Ectodermal cell (in vitro differentiated cells): Measurements from ENCODE around the gene GPATCH1.

Experiments
- H3K27ac ChIP-seq: 2 replicates; pipeline ENCODE4 v1.7.0; 2013; ENCODE audit warnings: mild to moderate bottlenecking, low read depth, low read length; ENCODE audit not compliant: insufficient read depth, poor library complexity, severe bottlenecking
- H3K27me3 ChIP-seq: 2 replicates; pipeline ENCODE4 v1.7.0; 2013; ENCODE audit warnings: mild to moderate bottlenecking, low read length; ENCODE audit not compliant: insufficient read depth, control insufficient read depth, poor library complexity, severe bottlenecking
- H3K36me3 ChIP-seq: one replicate; pipeline ENCODE4 v1.7.0; 2013; ENCODE audit warnings: low read length; ENCODE audit not compliant: control insufficient read depth, insufficient read depth
- H3K4me1 ChIP-seq: one replicate; pipeline ENCODE4 v1.7.0; 2013; ENCODE audit warnings: low read length; ENCODE audit not compliant: control insufficient read depth, insufficient read depth
- H3K4me3 ChIP-seq: 2 replicates; pipeline ENCODE4 v1.7.0; 2013; ENCODE audit warnings: low read depth, low read length, control low read depth; ENCODE audit not compliant: insufficient read depth
- H3K9me3 ChIP-seq: 2 replicates; pipeline ENCODE4 v1.7.0; 2013; ENCODE audit warnings: mild to moderate bottlenecking, low read length, moderate library complexity; ENCODE audit not compliant: control insufficient read depth
- WGBS, 2 experiments: methylation state at CpG; one replicate each; pipeline ENCODE4 v1.1.7; 2013; ENCODE audit warnings: missing lambda C conversion rate in 2 of 2; 5-methylcytosine and 5-hydroxymethylcytosine counted together

The GPATCH1 gene

DNA sequence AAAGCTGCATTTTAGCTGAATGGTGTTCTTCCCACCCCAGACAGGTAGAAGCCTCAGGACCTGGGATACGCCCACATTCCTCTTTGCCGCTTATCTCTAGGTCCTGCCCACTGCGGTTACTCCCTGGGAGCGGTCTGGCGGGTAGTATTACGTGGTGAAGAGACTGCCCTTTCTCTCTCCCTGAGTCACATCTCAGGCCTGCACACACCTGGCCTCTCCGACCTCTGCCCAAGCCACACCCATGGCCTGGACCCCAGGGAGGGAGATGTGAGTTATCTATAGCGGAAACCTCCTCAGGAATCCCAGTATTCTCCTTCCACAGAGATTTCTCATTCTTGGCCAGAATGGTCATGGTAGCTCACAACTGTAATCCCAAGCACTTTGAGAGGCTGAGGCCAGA, 33.6 kb upstream of the GPATCH1 start:
- no peaks in the 10 kb centered on the region for H3K9me3 ChIP-seq
- H3K27ac ChIP-seq: no peak overlapping the region
- H3K36me3 ChIP-seq: no peaks in the 10 kb centered on the region
- H3K4me3 ChIP-seq: no peak overlapping the region
- H3K4me1 ChIP-seq: no peaks in the 10 kb centered on the region
- no peaks in the 10 kb centered on the region for H3K27me3 ChIP-seq
- WGBS, 2 experiments: 83 to 84% methylated on average over 8 of the region's 8 CpGs

DNA sequence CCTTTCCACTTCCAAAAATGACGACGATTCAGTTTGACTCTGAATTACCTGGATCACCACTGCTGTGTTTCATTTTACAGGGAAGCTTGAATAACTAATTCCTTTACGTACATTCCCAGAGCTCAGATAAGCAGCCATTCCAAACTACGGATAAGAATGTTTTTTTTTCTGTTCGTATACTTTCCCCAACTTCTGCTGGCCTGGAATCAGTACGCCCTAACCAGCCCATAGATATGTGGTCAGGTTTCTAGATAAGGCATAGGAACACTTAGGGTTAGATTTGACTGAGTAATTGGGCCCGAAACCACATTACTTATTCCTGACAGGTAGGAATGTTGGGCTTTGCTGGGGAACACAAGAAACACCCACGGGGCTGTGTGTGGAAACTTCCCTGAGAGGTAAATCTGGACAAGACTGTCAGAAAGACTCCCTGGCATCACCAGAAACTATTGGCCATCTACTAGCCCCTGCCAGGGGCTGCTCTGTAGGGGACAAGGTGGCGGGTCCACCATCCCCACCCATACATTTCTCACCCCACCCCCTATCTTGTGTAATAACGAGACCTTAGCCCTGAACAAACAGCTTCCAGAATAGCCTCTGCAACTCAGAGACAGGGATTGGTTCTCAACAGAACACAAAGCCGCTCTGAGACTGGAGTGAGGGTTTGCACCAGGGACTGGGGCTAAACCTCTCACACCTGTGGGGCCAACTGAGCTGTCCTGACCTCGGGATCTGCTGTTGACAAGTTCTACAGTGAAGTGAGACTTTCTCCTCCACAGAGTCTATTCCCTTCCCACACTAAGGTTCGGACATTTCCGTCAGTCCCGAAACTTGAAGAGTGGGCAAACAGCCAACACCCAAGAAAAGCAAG, 31.9 kb upstream of the GPATCH1 start:
- WGBS, 2 experiments: 91 to 94% methylated on average over 15 of the region's 15 CpGs
- Histone ChIP-seq H3K36me3 (no peaks in the 10 kb centered on the region), H3K9me3 (no peaks in the 10 kb centered on the region), H3K27ac (no peak overlapping the region), H3K27me3 (no peaks in the 10 kb centered on the region), H3K4me1 (no peaks in the 10 kb centered on the region), H3K4me3 (no peak overlapping the region)

DNA sequence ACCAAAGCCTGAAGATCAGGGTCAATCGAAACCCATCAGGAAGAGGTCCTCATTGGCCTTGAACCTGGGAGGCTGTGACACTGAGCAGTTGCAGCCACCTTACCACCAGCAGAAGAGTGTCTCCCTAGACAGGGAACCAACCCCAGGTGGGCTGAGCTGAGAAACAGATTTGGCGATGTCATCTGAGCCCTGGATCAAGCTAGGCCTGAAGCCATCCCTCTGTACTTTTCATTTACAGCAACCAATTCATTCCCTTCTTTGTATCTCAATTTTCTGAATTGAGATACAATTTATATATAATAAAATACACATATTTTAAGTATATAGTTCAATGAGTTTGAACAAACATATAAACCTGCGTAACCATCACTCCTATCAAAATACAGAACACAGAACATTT, 30.9 kb upstream of the GPATCH1 start:
- Histone ChIP-seq H3K4me3 (no peak overlapping the region), H3K36me3 (no peaks in the 10 kb centered on the region), H3K27me3 (no peaks in the 10 kb centered on the region), H3K27ac (no peak overlapping the region), H3K9me3 (no peaks in the 10 kb centered on the region), H3K4me1 (peaks cover under 1% of the 10 kb centered on the region)
- 91 to 96% methylated on average over 2 of the region's 3 CpGs for WGBS, 2 experiments

DNA sequence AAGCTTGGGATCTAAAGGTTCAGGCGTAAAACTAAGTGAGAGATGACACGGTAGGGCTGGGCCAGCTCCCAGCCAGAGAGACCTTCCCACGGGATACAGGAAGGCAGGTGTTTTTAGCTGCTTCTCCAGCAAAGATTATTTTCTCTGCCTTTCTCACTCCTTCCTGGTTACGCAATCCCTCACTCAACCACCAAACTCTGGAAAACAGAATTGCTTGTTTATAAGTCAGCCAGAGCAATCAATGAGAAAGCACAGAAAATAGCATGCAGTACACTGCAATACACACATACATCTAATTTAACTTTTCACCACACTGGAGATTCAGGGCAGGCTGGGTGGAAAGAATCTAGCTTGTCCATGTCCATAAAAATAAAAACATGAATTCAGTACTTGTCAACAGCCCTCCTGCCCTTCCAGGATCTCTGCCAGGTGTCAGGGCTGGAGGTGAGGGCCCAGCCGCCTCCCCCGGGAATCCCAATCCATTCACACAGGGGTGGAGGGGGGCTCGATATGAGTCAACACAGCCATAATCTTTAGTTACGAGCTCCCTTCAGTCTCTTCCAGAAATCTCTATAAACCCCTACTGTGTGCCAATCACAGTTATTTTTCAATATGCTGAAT, 28.5 kb upstream of the GPATCH1 start:
- Histone ChIP-seq H3K4me3 (no peak overlapping the region), H3K4me1 (peaks cover 8% of the 10 kb centered on the region), H3K36me3 (no peaks in the 10 kb centered on the region), H3K9me3 (no peaks in the 10 kb centered on the region), H3K27me3 (no peaks in the 10 kb centered on the region), H3K27ac (no peak overlapping the region)
- WGBS, 2 experiments: 87 to 93% methylated on average over 8 of the region's 8 CpGs

DNA sequence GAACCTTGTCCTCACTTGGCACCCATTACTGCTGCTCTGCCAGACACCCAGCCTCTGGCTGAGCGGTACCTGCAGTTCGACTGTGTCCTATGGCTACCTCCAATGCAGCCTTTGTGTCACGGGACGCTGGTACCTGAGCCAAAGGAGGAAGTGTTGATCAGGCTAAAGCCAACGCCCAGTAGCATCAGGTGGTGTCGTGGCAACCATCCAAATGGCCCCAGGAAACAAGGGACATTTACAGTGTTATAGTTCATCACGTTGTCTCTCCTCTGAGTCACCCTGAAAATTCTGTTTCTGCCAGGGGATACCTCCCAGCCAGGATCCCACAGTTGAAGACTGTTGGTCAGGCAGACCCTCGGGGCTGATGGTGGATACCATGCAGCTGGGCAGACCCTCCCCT, 26.4 kb upstream of the GPATCH1 start:
- Histone ChIP-seq H3K4me3 (no peak overlapping the region), H3K36me3 (no peaks in the 10 kb centered on the region), H3K27me3 (no peaks in the 10 kb centered on the region), H3K27ac (no peak overlapping the region), H3K9me3 (no peaks in the 10 kb centered on the region), H3K4me1 (peaks cover 16% of the 10 kb centered on the region)
- WGBS, 2 experiments: 95 to 96% methylated on average over 8 of the region's 8 CpGs

DNA sequence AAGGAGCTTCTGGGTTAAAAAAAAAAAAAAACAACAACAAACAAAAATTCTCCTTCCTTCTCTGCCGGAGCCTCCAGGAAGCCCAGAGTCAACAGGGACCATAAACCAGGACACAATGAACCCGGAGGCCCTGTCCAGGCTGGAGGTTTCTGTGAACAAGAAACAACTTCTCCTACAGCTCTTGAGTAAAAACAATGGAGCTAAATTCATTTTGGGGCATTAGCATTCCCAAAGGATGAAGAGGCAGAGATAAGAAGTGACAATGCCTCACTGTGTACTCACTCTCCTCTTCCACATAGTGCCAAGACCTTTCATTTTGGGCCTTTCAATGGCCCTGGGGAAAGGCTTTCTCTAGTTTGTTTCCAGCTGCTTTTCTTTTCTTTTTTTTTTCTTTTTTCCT, 25.3 kb upstream of the GPATCH1 start:
- Histone ChIP-seq H3K36me3 (no peaks in the 10 kb centered on the region), H3K4me3 (no peak overlapping the region), H3K9me3 (no peaks in the 10 kb centered on the region), H3K27me3 (no peaks in the 10 kb centered on the region), H3K27ac (peak overlapping the region; percentile 85), H3K4me1 (peaks cover 21% of the 10 kb centered on the region)
- 5 to 10% methylated on average over 2 of the region's 2 CpGs for WGBS, 2 experiments

DNA sequence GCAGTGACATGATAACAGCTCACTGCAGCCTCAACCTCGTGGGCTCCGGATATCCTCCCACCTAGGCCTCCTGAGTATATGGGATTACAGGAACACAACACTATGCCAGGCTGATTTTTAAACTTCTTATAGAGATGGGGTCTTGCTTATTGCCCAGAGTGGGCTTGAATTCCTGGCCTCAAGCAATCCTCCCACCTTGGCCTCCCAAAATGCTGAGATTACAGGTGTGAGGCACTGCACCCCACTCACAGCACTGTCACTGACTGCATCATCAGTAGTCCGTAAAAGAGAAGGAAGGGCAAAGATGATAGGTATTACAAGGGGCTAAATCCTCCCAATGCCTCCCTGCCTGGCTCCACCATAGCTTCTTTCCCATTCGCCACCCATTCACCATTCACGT, 20.4 kb upstream of the GPATCH1 start:
- H3K4me1 ChIP-seq: peaks cover 24% of the 10 kb centered on the region
- H3K27ac ChIP-seq: no peak overlapping the region
- WGBS, 2 experiments: 92 to 95% methylated on average over 5 of the region's 5 CpGs
- no peaks in the 10 kb centered on the region for H3K36me3 ChIP-seq
- no peak overlapping the region for H3K4me3 ChIP-seq
- H3K27me3 ChIP-seq: peaks cover 12% of the 10 kb centered on the region
- no peaks in the 10 kb centered on the region for H3K9me3 ChIP-seq

DNA sequence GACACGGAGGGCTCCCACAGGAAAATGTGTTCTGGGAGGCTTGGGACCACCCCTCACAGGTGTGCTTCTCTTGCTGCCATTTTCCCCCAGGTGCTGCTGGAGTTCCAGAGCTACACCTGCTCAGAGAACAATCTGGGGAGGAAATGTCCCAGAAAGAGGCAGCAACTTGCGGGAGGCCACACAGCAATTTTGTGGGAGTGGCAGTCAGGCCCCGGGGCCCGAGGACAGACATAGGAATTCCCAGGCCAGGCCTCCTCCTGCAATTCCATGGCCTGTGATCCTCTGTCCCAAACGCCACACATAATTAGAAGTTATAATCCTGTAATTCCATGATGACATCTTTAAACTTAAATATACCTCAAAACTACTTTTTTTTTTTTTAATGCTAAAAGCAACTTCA, 18.1 kb upstream of the GPATCH1 start:
- Histone ChIP-seq H3K4me3 (no peak overlapping the region), H3K27me3 (peaks cover 15% of the 10 kb centered on the region), H3K36me3 (no peaks in the 10 kb centered on the region), H3K9me3 (no peaks in the 10 kb centered on the region), H3K27ac (no peak overlapping the region), H3K4me1 (peaks cover 22% of the 10 kb centered on the region)
- WGBS, 2 experiments: 59 to 75% methylated on average over 5 of the region's 5 CpGs

DNA sequence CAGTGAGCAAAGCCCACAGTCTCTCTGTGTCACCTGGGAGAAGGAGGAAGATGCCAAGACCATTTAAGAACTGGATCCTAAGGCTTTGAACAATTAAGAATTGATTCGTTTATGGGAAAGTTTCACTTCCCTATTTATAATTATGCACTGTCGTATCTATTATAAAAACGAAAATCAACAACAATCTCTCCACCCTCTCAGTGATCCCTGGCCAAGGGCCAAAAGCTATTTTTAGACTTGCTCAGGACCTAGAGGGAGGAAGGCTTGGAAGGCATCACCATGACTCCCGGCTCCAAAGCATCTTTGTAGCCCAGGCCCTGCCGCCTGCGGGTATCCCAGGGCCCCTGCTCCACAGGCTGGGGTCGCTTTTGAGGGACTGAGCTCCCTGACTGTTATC, 17.6 kb upstream of the GPATCH1 start:
- Histone ChIP-seq H3K9me3 (no peaks in the 10 kb centered on the region), H3K4me3 (peak overlapping the region; percentile 65), H3K4me1 (peaks cover 18% of the 10 kb centered on the region), H3K27ac (no peak overlapping the region), H3K27me3 (peaks cover 15% of the 10 kb centered on the region), H3K36me3 (no peaks in the 10 kb centered on the region)
- WGBS, 2 experiments: 21 to 29% methylated on average over 6 to 7 of the region's 7 CpGs

DNA sequence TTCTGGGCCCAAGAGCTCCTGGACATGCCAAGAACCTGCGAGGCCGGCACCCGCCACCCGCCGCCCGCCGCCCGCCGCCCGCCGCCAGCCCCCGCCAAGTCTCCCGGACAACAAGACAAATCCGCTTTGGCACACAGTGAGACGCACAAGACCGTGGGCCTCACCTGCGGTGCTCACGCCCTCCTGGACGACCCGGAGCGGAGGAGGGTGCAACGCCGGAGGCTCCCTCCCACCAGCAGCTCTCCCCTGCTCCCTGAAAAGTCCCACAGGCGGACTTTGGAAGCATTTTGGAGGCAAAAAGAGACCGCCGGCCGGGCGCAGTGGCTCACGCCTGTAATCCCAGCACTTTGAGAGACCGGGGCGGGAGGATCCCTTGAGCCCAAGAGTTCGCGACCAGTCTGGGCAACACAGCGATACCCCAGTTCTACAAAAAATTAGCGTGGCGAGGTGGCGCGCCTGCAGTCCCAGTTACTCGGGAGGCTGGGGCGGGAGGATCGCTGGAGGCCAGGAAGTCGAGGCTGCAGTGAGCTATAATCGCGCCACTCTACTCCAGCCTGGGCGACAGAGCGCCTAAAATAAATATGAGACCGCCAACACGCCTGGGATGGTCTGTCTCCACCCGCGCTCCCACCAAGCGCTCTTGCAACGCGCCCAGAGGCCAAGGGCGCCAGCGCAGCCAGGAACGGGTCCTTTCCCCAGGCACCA, 17.1 kb upstream of the GPATCH1 start:
- Histone ChIP-seq H3K27ac (no peak overlapping the region), H3K9me3 (no peaks in the 10 kb centered on the region), H3K36me3 (no peaks in the 10 kb centered on the region), H3K4me3 (peak overlapping the region; percentile 65), H3K4me1 (peaks cover 15% of the 10 kb centered on the region), H3K27me3 (peaks cover 15% of the 10 kb centered on the region)
- WGBS, 2 experiments: 2% methylated on average over 56 of the region's 56 CpGs
